IMR-90 (cell line): ENCODE measurements around the gene SUPT3H.

ENCODE experiments used
- BHLHE40 ChIP-seq: fragments of 150-350 bp; IDR thresholded peaks from 2 replicates; pipeline ENCODE4 v1.6.1; 2016; ENCODE audit warnings: mild to moderate bottlenecking, low read depth, low read length
- CEBPB ChIP-seq: IDR thresholded peaks from 2 replicates; pipeline ENCODE4 v1.6.1; 2012; ENCODE audit warnings: low read depth, low read length, improper control_type of control experiment
- CHD1 ChIP-seq: IDR thresholded peaks from 2 replicates; pipeline ENCODE4 v1.6.1; 2012; ENCODE audit warnings: low read depth, low read length, improper control_type of control experiment
- MAZ ChIP-seq: IDR thresholded peaks from 2 replicates; pipeline ENCODE4 v1.6.1; 2012; ENCODE audit warnings: low read depth, mild to moderate bottlenecking, low read length, improper control_type of control experiment, moderate library complexity, borderline replicate concordance
- POLR2A ChIP-seq: IDR thresholded peaks from 2 replicates; pipeline ENCODE4 v1.6.1; 2012; ENCODE audit warnings: mild to moderate bottlenecking, low read depth, low read length
- RFX5 ChIP-seq: IDR thresholded peaks from 2 replicates; pipeline ENCODE4 v1.8.0; 2012; ENCODE audit warnings: low read depth, mild to moderate bottlenecking, low read length, moderate library complexity
- SMC3 ChIP-seq: fragments of 150-350 bp; IDR thresholded peaks from 2 replicates; pipeline ENCODE4 v1.6.1; 2016; ENCODE audit warnings: low read depth, mild to moderate bottlenecking, antibody characterized with exemption, low read length, moderate library complexity
- USF2 ChIP-seq: fragments of 150-350 bp; IDR thresholded peaks from 2 replicates; pipeline ENCODE4 v1.6.1; 2017; ENCODE audit warnings: mild to moderate bottlenecking, antibody characterized with exemption, low read length, low read depth
- TF ChIP-seq, protein P1 (sequence below): conservative IDR thresholded peaks from 2 replicates; pipeline ENCODE4 v1.5.1; 2012; ENCODE audit warnings: mild to moderate bottlenecking, low read depth, low read length, improper control_type of control experiment
- TF ChIP-seq, protein P2 (sequence below): fragments of 150-350 bp; IDR thresholded peaks from 2 replicates; pipeline ENCODE4 v1.6.1; 2016; ENCODE audit warnings: low read depth, mild to moderate bottlenecking, low read length, moderate library complexity, borderline replicate concordance

GRCh38 chr6:45160305-45160704, 217.4 kb downstream of the SUPT3H start:
- TF ChIP-seq, protein P1, sequence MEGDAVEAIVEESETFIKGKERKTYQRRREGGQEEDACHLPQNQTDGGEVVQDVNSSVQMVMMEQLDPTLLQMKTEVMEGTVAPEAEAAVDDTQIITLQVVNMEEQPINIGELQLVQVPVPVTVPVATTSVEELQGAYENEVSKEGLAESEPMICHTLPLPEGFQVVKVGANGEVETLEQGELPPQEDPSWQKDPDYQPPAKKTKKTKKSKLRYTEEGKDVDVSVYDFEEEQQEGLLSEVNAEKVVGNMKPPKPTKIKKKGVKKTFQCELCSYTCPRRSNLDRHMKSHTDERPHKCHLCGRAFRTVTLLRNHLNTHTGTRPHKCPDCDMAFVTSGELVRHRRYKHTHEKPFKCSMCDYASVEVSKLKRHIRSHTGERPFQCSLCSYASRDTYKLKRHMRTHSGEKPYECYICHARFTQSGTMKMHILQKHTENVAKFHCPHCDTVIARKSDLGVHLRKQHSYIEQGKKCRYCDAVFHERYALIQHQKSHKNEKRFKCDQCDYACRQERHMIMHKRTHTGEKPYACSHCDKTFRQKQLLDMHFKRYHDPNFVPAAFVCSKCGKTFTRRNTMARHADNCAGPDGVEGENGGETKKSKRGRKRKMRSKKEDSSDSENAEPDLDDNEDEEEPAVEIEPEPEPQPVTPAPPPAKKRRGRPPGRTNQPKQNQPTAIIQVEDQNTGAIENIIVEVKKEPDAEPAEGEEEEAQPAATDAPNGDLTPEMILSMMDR: no peak
- no peak for TF ChIP-seq POLR2A
- no peak for TF ChIP-seq MAZ
- TF ChIP-seq RFX5: no peak
- no peak for TF ChIP-seq SMC3
- no peak for TF ChIP-seq CEBPB
- TF ChIP-seq CHD1: no peak
- TF ChIP-seq BHLHE40: no peak
- TF ChIP-seq, protein P2, sequence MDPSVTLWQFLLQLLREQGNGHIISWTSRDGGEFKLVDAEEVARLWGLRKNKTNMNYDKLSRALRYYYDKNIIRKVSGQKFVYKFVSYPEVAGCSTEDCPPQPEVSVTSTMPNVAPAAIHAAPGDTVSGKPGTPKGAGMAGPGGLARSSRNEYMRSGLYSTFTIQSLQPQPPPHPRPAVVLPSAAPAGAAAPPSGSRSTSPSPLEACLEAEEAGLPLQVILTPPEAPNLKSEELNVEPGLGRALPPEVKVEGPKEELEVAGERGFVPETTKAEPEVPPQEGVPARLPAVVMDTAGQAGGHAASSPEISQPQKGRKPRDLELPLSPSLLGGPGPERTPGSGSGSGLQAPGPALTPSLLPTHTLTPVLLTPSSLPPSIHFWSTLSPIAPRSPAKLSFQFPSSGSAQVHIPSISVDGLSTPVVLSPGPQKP: no peak
- TF ChIP-seq USF2: no peak
